ENCODE measurements around the gene KIAA1549.
A peak's percentile ranks its signal among the peaks of the same experiment; 100 is the strongest.

The KIAA1549 gene

DNA sequence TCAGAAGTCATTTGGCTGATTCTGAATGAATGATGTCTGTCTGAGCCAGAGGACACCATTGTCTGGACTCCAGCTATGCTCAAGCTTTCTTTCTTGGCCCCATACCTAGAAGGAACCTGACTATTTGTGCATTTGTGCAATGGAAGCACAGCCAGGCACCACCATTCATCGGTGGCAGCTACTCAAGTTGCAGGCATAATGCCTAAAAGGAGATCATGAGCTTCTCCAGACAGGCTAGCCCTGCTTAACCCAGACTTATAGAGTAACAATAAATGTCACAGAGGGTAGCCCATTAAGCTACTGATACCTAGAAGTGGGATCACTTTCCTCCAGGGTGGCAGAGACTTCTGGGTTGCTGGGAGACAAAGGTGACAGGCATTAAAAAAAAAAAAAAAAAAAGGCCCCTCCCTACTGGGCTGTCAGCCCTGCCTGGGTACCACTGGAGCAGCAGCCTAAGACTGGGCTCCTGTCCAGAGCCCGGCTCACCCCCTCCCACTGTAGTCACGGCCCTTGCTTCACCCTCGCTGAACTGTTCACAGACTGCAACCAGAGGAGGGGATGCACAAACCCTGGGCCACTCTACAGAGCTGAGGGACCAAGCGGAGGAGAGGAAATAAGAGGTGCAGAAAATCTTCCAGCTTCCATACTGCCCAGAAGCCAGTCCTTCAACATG is 107.8 kb downstream of the KIAA1549 start:
- no peak for DNase-seq
- in situ Hi-C loops (cut with HindIII; ENCODE audit: low pct_ligation_motif_present, low pct_unique_long_range_greater_than_20kb, low sequenced_read_pairs): no loop called here

DNA sequence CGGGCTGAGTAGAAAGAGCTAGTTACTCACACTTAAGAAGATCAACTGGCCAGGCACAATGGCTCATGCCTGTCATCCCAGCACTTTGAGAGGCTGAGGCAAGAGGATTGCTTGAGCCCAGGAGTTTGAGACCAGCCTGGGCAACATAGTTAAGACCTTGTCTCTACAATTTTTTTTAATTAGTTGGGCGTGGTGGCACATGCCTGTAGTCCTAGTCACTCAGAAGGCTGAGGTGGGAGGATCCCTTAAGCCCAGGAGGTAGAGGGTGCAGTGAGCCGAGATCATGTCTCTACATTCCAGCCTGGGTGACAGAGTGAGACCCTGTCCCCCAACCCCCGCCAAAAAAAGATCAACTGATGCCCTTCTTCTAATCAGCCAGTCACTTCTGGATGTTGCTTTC is 108.6 kb downstream of the KIAA1549 start:
- no peak for DNase-seq
- in situ Hi-C loops (cut with HindIII; ENCODE audit: low pct_ligation_motif_present, low pct_unique_long_range_greater_than_20kb, low sequenced_read_pairs): no loop called here

DNA sequence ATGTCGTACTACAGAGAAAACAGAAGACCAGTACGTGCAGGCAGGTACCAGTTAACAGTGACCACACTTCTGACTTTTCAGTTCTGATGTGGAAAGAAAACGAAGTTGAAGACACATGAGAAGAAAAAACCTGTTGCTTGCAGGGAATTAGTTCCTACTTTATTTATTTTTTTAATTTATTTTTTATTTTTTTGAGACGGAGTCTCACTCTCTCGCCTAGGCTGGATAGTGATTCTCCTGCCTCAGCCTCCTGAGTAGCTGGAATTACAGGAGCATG is 109.4 kb downstream of the KIAA1549 start:
- in situ Hi-C loops (cut with HindIII; ENCODE audit: low pct_ligation_motif_present, low pct_unique_long_range_greater_than_20kb, low sequenced_read_pairs): no loop called here
- DNase-seq: no peak

DNA sequence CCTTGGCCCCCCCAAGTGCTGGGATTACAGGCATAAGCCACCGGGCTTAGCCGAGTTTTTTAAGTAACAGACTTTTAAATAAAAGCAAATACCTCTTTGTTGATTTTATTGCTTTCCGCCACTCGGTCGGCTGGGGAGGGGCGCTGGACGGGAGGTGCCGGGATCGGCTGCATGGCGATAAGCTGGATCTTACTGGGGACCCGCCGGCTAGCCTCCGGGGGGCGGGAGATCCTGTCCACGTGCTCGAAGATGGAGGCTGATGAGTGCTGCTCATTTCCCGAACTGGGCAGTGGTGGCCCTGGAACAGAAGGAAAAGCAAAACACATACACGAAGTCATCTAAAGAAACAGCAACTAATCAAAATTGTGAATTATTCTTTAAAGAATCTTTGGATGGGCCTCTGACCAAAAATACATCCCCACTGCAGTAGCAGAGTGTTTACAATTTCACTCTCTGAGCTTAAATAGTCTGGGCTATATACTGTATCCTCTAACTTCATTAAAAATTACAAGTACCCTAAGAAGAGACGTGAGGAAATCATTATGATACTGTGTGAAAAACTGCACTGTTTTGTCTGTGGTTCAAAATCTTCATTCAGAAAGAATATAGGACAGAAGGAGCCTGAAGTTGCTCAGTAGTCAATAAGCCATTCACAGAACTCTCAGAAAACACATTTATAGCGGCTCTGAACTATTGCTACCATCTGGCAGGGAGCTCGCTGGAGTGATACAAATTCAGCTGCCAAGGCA is 110.0 kb downstream of the KIAA1549 start:
- in situ Hi-C loops (cut with HindIII; ENCODE audit: low pct_ligation_motif_present, low pct_unique_long_range_greater_than_20kb, low sequenced_read_pairs): no loop called here
- no peak for DNase-seq

DNA sequence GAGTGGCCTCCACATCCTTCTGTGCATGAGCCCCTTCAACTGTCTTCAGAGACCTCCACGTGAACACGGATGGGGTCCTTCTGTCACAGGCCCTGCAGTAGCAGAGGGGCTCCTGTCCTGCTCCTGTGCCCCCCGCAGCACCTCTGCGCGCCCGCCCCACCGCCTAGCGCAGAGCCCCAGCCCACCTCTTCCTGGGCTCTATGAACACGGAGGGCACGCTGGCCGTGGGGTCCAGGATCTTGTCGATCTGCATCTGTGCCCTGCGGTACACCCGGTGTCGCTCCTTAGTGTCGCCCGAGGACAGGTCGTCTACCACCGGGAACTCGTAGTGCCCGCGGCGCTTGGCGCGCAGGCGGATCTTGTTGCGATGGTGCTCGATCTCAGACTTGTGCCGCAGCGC is 111.8 kb downstream of the KIAA1549 start:
- in situ Hi-C loops (cut with HindIII; ENCODE audit: low pct_ligation_motif_present, low pct_unique_long_range_greater_than_20kb, low sequenced_read_pairs): no loop called here
- no peak for DNase-seq

DNA sequence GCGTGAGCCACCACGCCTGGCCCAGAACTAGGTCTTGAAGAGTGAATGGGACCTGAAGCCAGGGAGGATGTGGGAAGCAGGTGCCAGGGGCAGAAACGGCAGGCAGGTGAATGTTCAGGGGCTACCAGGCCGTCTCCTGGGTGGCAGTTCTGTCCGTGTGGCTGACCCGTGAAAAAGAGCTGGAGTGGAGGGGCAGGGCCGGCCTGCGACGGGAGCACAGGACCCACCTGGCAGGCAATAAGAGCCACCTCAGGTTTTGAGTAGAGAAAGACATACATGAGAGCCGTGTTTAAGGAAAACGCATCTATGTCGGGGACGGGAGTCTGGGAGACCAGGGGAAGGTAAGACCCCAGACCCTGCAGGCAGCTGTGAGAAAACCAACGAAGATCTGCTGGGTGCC is 112.5 kb downstream of the KIAA1549 start:
- no peak for DNase-seq
- in situ Hi-C loops (cut with HindIII; ENCODE audit: low pct_ligation_motif_present, low pct_unique_long_range_greater_than_20kb, low sequenced_read_pairs): no loop called here

DNA sequence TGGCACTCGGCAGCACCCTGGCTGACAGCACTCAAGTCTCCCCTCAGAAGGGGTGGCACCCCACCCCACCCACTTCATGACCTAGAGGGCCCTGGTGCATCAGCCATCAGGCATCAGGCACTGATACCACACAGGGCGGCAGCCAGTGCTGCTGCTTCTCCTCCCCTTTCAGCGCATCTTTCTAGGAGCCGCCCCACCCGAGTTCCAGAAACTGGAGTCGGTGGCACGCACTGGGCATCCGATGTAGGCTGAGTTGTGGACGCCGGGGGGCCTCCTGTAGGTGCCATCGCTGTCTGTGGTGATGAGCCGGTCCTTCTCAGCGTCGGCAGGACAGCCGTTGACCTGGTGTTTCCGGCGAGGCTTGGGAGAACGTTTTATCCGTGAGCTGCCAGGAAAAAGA is 113.4 kb downstream of the KIAA1549 start:
- in situ Hi-C loops (cut with HindIII; ENCODE audit: low pct_ligation_motif_present, low pct_unique_long_range_greater_than_20kb, low sequenced_read_pairs): no loop called here
- no peak for DNase-seq

DNA sequence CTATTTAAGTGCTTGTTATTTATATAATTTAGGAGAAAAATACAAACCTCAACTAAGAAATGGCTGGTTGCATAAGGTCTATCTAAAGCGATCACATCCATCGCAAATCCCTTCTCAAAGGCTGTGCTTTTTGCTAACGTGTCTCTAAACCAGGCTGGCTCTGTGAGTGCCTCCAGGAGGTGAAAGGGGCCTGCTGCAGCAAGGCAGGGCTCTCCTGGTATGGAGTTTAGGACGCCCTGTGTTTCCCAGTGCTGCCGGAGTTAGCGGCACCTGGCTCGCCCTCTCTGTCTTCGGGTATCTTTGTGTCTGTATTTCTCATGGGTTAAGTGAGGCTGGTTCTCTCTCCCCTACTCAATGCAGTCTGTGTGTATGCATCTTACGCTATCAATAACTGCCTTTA is 114.8 kb downstream of the KIAA1549 start:
- no peak for DNase-seq
- in situ Hi-C loops (cut with HindIII; ENCODE audit: low pct_ligation_motif_present, low pct_unique_long_range_greater_than_20kb, low sequenced_read_pairs): no loop called here

DNA sequence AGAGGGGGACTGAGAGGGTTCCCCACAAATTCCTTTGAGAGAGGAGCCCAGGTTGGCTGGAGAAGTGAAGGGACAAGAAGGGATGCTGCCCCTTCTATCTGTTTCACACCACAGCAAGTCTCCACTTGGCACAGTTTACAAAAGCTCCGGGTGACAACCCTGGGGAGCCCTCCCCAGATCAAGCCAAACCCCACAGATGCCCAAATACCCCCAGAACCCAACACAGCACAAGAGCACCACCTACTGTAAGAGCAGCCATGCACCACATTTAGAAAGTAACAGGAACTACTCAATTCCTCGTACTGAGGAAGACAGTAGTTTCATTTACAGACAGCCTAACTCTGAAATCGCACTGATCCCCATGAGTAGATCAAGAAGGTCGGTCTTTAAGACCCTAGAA is 115.3 kb downstream of the KIAA1549 start:
- peak; percentile 48 for DNase-seq

DNA sequence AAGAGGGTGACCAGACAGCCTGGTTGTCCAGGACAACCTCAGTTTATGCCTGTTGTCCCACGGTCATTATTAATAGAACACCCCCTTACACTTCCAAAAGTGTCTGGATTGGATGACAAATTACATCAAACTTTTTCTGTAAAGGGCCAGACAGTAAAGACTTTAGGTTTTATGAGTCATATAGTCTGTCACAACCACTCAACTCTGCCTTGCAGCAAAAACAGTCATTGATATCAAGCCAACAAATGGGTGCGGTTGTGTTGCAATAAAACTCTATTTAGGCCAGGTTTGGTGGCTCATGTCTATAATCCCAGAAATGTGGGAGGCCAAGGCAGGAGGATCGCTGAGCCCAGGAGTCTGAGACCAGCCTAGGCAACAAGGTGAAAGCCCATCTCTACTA is 116.5 kb downstream of the KIAA1549 start:
- DNase-seq: no peak
- in situ Hi-C loops (cut with HindIII; ENCODE audit: low pct_ligation_motif_present, low pct_unique_long_range_greater_than_20kb, low sequenced_read_pairs): no loop called here

More for the DNA sequence above, 115.3 kb downstream of the KIAA1549 start:
- in situ Hi-C loops (cut with HindIII; ENCODE audit: low pct_ligation_motif_present, low pct_unique_long_range_greater_than_20kb, low sequenced_read_pairs): no loop called here

DNA sequence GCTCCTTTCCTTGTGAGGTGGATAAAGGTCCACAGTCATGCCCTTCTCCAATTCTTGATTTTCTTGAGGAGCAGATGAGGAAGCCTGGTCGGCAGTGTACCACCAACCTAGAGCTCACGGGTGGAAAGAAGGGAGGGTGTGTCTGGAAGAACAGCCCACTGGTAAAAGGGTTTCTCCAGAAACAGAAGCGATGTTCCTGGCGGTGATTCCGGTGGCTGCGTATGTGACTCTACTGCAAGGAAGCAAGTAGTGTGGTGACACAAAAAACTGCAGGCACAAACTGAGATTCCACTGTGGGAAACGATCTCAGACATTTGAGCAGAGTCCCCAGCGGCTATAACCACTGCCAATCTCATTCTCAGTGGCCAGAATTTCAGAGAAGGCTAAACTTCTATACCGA is 117.3 kb downstream of the KIAA1549 start:
- in situ Hi-C loops (cut with HindIII; ENCODE audit: low pct_ligation_motif_present, low pct_unique_long_range_greater_than_20kb, low sequenced_read_pairs): no loop called here
- no peak for DNase-seq

DNA sequence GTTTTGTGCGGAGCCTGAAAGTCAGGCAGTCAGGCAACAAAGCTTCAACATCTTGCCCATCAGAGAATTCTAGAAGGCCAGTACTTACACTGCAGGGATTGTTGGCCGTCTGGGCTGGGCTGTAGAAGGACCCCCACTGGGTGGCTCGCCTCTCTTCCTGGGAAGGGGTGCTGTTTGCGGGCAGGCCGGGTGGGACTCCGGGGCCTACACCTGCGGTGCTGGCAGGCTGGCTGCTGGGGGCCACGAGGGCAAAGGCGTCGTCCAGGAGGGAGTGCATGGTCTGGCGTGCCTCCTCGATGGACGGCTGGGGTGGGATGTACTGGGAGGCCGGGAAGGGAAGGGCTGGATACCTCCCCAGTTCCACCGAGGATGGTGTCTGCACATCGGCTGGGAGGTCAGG is 120.1 kb downstream of the KIAA1549 start:
- in situ Hi-C loops (cut with HindIII; ENCODE audit: low pct_ligation_motif_present, low pct_unique_long_range_greater_than_20kb, low sequenced_read_pairs): no loop called here
- DNase-seq: no peak

DNA sequence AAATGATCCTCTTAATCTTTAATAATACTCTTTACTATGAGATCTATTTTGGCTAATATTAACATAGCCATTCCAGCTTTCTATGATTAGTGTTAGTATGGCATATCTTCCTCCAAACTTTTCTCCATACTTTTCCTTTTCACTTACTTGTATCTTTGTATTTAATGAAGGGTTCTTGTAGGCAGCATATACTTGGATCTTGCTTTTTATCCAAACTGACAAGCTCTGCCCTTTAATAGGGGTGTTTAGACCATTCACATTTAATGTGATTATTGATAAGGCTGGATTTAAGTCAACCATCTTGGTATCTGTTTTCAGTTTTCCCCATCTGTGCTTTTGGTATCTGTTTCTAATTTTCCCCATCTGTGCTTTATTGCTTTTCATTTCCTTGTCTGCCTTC is 123.5 kb downstream of the KIAA1549 start:
- in situ Hi-C loops (cut with HindIII; ENCODE audit: low pct_ligation_motif_present, low pct_unique_long_range_greater_than_20kb, low sequenced_read_pairs): no loop called here
- DNase-seq: no peak

DNA sequence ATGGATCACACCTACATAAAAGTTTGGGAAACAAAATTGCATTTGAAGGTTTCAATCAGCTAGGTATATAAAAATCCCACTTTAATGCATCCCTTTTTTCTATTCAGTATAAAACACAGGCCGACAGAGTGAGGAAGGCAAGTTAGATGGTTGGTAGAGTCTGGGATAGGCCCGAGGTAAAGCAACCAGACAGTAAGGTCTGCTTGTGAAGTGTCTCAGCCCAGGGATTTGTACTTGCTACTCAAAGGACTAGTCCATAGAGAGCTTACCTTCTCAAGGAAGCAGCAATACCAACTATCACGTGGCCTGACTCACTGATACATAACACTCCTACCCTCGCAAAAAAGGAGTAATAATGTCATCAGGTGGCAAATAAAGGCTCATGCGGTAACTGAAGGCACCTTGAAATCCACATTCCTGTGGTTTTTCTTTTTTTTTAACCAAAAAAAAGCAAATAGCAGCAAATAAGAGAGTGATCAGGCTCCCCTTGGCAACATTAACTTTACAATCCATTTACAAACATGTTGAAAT is 127.0 kb downstream of the KIAA1549 start:
- DNase-seq: no peak
- in situ Hi-C loops (cut with HindIII; ENCODE audit: low pct_ligation_motif_present, low pct_unique_long_range_greater_than_20kb, low sequenced_read_pairs): no loop called here

DNA sequence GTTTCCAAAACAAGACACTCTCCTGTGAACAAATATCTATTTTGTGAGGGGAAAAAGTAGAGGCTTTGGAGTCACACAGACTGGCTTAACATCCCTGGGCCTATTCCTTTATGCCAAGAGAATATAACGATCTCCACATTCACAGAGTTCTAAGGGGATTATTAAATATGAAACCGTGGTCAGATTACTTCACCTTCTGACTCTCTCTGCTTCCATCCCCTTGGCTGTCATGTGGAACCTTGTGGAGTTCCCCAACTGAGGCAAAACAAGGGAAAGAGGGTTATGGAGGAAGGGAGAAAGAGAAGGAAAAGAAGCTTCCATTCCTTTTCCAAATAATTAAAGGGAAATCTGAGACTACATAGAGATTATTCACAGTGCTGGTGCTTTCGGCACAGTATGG is 127.7 kb downstream of the KIAA1549 start:
- DNase-seq: no peak
- in situ Hi-C loops (cut with HindIII; ENCODE audit: low pct_ligation_motif_present, low pct_unique_long_range_greater_than_20kb, low sequenced_read_pairs): no loop called here

DNA sequence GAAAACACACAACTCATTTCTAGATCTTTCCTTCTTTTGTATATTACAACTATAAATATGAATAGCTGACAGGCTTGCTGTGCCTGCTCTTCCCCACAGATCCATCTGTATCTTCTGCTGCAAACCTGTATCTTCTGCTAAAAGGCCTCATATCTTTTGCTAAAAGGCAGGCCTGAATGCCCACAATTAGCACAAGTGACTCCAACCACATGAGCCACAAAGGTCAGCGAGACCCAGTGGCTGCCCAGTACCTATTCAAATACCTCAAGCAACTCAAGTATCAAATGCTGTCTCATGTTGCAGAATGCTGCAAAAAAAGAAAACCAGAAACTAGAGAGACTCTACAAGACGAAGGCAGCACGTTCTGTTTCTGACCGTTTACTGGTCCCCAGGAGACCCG is 128.7 kb downstream of the KIAA1549 start:
- DNase-seq: no peak

DNA sequence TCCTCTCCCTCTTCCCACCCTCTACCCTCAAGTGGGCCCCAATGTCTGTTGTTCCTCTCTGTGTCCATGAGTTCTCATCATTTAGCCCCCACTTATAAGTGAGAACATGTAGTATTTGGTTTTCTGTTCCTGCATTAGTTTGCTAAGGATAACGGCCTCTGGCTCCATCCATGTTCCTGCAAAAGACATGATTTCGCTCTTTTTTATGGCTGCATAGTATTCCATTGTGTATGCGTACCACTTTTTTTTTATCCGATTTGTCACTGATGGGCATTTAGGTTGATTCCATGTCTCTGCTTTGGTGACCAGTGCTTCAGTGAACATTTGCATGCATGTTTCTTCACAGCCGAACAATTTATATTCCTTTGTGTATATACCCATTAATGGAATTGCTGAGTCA is 131.5 kb downstream of the KIAA1549 start:
- DNase-seq: no peak
- in situ Hi-C loops (cut with HindIII; ENCODE audit: low pct_ligation_motif_present, low pct_unique_long_range_greater_than_20kb, low sequenced_read_pairs): no loop called here

More for the DNA sequence above, 128.7 kb downstream of the KIAA1549 start:
- in situ Hi-C loops (cut with HindIII; ENCODE audit: low pct_ligation_motif_present, low pct_unique_long_range_greater_than_20kb, low sequenced_read_pairs): no loop called here

DNA sequence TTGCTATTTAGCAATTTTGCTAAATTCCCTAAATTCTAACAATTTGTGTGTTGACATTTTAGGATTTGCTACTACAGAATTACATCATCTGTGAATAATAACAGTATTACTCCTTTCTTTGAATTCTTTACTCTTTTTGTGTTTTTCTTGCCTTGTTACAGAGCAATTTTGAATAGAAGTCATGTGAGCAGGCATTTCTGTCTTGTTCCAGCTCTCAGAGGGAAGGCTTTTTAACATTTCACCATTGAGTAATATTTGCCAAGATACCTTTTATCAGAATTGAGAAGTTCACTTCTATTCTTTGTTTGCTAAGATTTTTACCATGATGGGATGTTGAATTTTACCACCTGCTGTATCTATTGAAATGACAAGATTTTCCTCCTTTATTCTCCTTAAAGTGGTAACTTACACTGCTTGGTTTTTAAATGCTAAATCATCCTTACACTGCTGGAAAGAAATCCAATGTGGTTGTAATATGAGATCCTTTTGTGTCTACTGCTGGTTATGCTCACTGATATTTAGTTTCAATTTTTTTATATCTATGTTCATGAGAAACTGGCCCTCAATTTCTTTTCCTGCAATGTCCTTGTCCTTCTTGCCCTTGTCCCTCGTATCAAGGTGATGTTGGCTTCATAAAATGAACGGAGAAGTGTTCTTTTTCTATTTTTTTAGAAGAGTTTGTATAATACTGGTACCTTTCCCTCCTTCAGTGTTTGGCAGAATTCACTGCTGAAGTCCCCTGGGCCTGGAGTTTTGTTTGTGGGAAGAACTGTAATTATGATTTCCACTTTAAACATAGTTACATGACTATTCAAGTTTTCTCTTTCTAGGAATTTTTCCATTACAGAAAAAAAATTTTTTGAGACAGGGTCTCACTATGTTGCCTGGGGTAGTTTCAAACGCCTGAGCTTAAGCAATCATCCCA is 132.9 kb downstream of the KIAA1549 start:
- DNase-seq: no peak
- in situ Hi-C loops (cut with HindIII; ENCODE audit: low pct_ligation_motif_present, low pct_unique_long_range_greater_than_20kb, low sequenced_read_pairs): no loop called here

DNA sequence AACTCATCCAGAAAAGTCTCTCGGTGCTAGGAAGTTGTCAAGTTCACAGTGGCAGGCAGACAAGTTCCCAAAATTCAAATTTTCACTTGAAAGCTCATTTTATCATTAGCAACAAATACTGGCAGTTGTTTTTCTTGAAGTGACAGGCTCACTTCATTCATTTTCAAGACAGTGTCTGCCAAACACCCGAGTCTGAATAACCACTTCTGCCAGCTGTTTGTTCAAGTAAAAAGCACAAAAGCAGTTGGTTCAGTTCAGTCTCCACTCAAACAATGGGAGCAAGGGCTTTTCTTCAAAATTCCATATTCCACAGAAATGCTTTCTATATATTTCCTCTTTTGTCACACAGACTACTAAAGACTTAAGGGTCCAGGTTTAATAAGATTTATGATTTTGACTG is 135.5 kb downstream of the KIAA1549 start:
- in situ Hi-C loops (cut with HindIII; ENCODE audit: low pct_ligation_motif_present, low pct_unique_long_range_greater_than_20kb, low sequenced_read_pairs): no loop called here
- DNase-seq: no peak
